OCI-LY7 (cell line): ENCODE results near the gene FADS3.

Experiments used
- EZH2phosphoT487 ChIP-seq: fragments of 200-600 bp; sonication (generic); IDR thresholded peaks from 2 replicates; pipeline ENCODE4 v1.6.1; 2018; ENCODE audit warnings: low read depth, borderline replicate concordance, mild to moderate bottlenecking, mixed run types, antibody characterized with exemption, low read length, moderate library complexity, mixed read lengths
- TF ChIP-seq, protein P1 (sequence below): fragments of 200-600 bp; sonication (generic); conservative IDR thresholded peaks from 2 replicates; pipeline ENCODE4 v1.5.1; 2014; ENCODE audit warnings: mild to moderate bottlenecking, antibody characterized with exemption, low read length, moderate library complexity, mixed read lengths

DNA sequence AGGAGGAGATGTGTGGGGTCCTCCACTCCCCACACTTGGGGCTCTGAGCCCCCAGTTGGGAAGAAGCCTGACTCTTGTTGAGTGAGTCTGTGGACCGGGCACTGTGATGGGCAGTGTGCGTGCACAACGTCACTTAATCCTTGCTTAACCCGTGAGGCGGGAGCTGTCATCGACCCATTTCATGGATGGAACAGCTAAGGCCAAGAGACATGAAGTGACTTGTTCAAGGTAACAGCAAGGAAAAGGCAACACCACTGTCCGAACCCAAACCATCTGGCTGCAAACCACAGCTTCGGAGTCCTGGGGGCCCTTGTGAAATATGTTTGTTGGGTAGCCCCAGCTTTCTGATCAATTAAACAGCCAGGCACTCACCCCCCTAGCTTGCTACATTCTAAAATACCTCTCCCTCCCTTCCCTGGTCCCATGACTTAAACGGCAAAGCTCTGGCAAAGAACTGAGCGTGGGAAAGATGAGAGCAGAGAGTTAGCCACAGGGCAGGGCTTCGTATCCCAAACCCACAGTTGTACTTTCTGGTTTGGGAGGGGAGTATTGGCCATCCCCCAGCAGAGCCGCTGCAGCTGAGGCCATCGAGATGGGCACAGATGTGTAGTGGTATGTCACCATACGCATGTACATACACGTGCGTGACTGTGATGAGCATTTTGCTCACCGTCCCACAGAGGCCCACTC is 37.0 kb downstream of the FADS3 start:
- TF ChIP-seq, protein P1, sequence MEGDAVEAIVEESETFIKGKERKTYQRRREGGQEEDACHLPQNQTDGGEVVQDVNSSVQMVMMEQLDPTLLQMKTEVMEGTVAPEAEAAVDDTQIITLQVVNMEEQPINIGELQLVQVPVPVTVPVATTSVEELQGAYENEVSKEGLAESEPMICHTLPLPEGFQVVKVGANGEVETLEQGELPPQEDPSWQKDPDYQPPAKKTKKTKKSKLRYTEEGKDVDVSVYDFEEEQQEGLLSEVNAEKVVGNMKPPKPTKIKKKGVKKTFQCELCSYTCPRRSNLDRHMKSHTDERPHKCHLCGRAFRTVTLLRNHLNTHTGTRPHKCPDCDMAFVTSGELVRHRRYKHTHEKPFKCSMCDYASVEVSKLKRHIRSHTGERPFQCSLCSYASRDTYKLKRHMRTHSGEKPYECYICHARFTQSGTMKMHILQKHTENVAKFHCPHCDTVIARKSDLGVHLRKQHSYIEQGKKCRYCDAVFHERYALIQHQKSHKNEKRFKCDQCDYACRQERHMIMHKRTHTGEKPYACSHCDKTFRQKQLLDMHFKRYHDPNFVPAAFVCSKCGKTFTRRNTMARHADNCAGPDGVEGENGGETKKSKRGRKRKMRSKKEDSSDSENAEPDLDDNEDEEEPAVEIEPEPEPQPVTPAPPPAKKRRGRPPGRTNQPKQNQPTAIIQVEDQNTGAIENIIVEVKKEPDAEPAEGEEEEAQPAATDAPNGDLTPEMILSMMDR: no peak
- no peak for TF ChIP-seq EZH2phosphoT487
